ENCODE data around the gene PRRC1. TPM values are rescaled to one million over a fixed set of nuclear protein-coding genes. Genes with fewer than 3 reads are reported as not detected.

PRRC1 gene
- total and polyA plus RNA-seq, 7 donors: 19.3 to 32.1 (median 28.8) TPM

- H3K27ac ChIP-seq: no peak overlapping the region
- no peak overlapping the region for H3K4me3 ChIP-seq
- H3K27me3 ChIP-seq: no peaks in the 10 kb centered on the region
- intact Hi-C loops (cut with DNase I): loop anchor here (10.0 kb wide), 1 partner anchor 937 kb away; no protein-coding TSS in a partner anchor
- no peak for TF ChIP-seq CTCF (IDR thresholded peaks at IDR 0.05)
- TF ChIP-seq EP300 (IDR thresholded peaks at IDR 0.05): no peak
- TF ChIP-seq POLR2A (IDR thresholded peaks at IDR 0.05): no peak
- TF ChIP-seq POLR2AphosphoS5 (IDR thresholded peaks at IDR 0.05): no peak
- H3K36me3 ChIP-seq: peaks cover 0 to 13% (median 2%) of the 10 kb centered on the region in 4 donors
- H3K4me1 ChIP-seq: peaks cover 0 to 28% (median 18%) of the 10 kb centered on the region in 4 donors
- no peak for DNase-seq
- no peaks in the 10 kb centered on the region for H3K9me3 ChIP-seq
- 10 to 50% methylated on average over 2 of the region's 2 CpGs for WGBS, 2 donors
Measured at GRCh38 chr5:127558273-127558672, 40.8 kb downstream of the PRRC1 start.

- H3K9me3 ChIP-seq: no peaks in the 10 kb centered on the region
- TF ChIP-seq CTCF (IDR thresholded peaks at IDR 0.05) (no peak), POLR2AphosphoS5 (IDR thresholded peaks at IDR 0.05) (no peak), EP300 (IDR thresholded peaks at IDR 0.05) (no peak)
- no peak overlapping the region for H3K4me3 ChIP-seq
- 81 to 82% methylated on average over 3 of the region's 3 CpGs for WGBS, 2 donors
- no peak overlapping the region for H3K27ac ChIP-seq
- intact Hi-C loops (cut with DNase I): loop anchor here (5.0 to 10.0 kb wide), 3 partner anchors 204 to 521 kb away; partner anchors contain the start of gene SLC12A2
- H3K4me1 ChIP-seq: peaks cover 0 to 32% (median 22%) of the 10 kb centered on the region in 4 donors
- no peaks in the 10 kb centered on the region for H3K36me3 ChIP-seq
- DNase-seq: no peak
- H3K27me3 ChIP-seq: no peaks in the 10 kb centered on the region
Measured at GRCh38 chr5:127561254-127561653, 43.8 kb downstream of the PRRC1 start.

- no peak for TF ChIP-seq POLR2AphosphoS5 (IDR thresholded peaks at IDR 0.05)
- TF ChIP-seq POLR2A (IDR thresholded peaks at IDR 0.05): no peak
- TF ChIP-seq CTCF (IDR thresholded peaks at IDR 0.05): peak in 2 of 4 experiments; percentile 20 to 30
- WGBS, 2 donors: 24 to 33% methylated on average over 3 of the region's 3 CpGs
- H3K36me3 ChIP-seq: no peaks in the 10 kb centered on the region
- peaks cover 0 to 32% (median 22%) of the 10 kb centered on the region in 4 donors for H3K4me1 ChIP-seq
- H3K9me3 ChIP-seq: no peaks in the 10 kb centered on the region
- peak overlapping the region in 1 of 4 donors; percentile 56 for H3K27ac ChIP-seq
- H3K4me3 ChIP-seq: no peak overlapping the region
- intact Hi-C loops (cut with DNase I): loop anchor here (5.0 to 10.0 kb wide), 3 partner anchors 203 to 520 kb away; partner anchors contain the start of gene SLC12A2
- DNase-seq: no peak
- H3K27me3 ChIP-seq: no peaks in the 10 kb centered on the region
Measured at GRCh38 chr5:127562252-127562651, 44.8 kb downstream of the PRRC1 start.

GRCh38 chr5:127563136-127563535, 45.7 kb downstream of the PRRC1 start:
- intact Hi-C loops (cut with DNase I): loop anchor here (5.0 to 10.0 kb wide), 3 partner anchors 202 to 519 kb away; partner anchors contain the start of gene SLC12A2
- WGBS, 2 donors: 70 to 73% methylated on average over 2 of the region's 2 CpGs
- H3K27me3 ChIP-seq: no peaks in the 10 kb centered on the region
- no peaks in the 10 kb centered on the region for H3K9me3 ChIP-seq
- H3K4me3 ChIP-seq: no peak overlapping the region
- H3K4me1 ChIP-seq: peaks cover 0 to 32% (median 22%) of the 10 kb centered on the region in 4 donors
- no peak for DNase-seq
- no peaks in the 10 kb centered on the region for H3K36me3 ChIP-seq
- no peak for TF ChIP-seq POLR2AphosphoS5 (IDR thresholded peaks at IDR 0.05)
- TF ChIP-seq CTCF (IDR thresholded peaks at IDR 0.05): no peak
- TF ChIP-seq EP300 (IDR thresholded peaks at IDR 0.05): no peak
- no peak for TF ChIP-seq POLR2A (IDR thresholded peaks at IDR 0.05)
- peak overlapping the region in 2 of 4 donors; percentile 46 to 56 for H3K27ac ChIP-seq
